DMS 273 (cell line): Measurements from ENCODE around the gene PRPSAP1.

Source experiments
- DNase-seq: peaks from one replicate; lab custom pipeline; 2025; ENCODE audit not compliant: unreplicated experiment; lab: John Stamatoyannopoulos, UW

PRPSAP1 gene

GRCh38 chr17:76383546-76384221 lies 30.0 kb upstream of the PRPSAP1 start:
- DNase-seq, result peak; percentile 74

DNA sequence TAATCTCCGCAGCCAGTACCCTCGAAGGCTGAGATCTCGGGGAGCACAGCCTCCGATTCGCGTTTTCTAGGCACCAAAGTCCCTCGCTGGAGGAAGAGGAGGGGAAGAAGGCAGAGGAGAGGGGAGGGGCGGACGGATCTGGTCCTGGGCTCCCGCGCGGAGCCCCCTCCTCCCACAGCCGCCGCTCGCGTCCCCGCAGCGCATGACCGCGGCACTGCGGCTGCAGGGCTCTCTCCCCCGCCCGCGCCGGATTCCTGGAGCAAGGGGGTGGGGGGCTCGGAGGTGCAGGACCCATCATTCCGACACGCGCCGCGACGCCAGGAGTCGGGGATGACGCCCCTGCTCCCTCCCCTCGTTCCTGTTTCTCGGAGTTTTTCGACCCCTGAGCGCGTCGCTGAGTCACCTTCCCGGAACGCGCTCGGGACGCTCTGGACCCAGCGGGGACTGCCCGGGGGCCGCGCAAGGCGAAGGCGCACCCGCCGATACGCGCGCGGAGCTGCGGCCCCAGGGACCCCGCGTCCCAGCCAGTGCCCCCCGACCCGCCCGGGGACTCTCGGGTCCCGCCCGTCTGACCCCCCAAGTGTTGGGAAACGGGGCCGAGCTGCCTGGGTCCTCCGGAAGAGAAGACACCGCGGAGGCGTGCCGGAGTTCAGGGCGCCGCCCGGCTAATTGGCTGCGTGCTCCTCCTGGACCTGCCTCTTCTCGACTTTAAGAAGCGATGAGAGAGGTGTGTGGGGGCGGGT lies 29.3 kb upstream of the PRPSAP1 start:
- DNase-seq, result peak; percentile 76

GRCh38 chr17:76382351-76382802 lies 28.7 kb upstream of the PRPSAP1 start:
- no peak for DNase-seq

DNA sequence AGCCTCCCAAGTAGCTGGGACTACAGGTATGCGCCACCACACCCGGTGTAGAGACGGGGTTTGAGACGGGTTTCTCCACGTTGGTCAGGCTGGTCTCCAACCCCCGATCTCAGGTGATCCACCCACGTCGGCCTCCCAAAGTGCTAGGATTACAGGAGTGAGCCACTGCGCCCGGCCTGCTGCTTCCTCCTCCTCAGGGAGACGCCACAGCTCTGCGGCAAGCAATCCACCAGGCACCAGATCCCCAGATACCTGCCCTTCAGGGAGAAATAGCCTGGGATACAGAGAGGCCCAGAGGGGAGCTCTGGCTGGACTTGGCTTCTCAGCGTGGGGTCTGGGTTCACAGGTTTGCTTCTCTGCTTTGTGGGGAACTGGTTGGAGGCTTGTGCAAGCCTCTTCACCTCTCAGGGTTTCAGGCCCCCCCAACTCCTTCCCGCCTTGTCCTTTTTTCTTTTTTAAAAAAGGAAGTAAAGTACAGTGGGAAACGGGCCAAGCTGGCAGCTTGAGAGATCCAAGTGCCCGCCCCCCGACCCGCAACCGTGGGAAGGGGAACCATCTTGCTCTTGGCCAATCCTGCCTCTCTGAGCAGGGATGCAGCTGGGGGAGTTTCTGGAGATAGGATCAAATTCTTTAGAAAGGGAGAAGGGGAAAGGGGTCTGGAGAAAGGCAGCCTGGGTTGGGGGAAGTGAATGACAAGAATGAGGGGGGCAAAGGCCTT lies 28.1 kb upstream of the PRPSAP1 start:
- DNase-seq, result peak; percentile 52

DNA sequence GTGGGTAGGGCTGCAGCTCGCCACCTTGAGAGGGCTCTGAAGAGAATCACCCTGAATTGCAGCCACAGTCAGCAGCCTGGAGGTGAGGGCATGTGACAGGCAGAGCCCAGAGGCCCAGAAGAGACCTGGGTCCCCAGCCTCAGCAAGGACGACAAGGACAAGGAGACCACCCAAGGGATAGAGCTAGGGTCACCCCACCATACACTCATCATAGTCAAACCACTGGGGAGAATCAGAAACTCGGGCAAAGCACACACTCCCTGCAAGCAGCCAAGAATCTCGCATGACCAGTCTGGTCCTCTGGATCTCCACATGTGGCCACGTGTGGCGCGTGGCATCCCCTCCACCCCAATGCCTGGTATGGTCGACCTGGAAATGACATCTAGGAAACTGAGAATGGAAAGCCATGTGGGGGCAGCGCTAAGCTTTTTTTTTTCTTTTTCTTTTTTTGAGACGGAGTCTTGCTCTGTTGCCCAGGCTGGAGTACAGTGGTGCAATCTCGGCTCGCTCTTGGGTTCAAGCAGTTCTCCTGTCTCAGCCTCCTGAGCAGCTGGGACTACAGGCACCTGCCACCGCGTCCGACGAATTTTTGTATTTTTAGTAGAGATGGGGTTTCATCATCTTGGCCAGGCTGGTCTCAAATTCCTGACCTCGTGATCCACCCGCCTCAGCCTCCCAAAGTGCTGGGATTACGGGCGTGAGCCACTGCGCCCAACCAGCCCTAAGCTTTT lies 26.1 kb upstream of the PRPSAP1 start:
- DNase-seq, result no peak

DNA sequence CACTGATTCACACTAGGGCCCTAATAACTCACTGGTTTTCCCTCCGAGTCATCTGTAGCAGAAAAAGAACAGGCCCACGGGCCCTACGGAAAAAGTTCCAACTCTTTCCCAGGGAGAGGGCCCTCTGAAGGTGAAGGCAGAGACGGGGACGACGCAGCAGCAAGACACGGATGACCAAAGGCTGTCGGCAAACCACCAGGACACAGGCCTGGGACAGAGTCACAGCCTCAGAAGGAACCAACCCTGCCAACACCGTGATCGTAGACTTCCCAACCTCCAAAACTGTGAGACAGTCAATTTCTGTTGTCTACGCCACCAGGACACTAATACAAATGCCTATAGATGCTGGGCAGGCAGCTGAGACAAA lies 25.5 kb upstream of the PRPSAP1 start:
- DNase-seq, result no peak

DNA sequence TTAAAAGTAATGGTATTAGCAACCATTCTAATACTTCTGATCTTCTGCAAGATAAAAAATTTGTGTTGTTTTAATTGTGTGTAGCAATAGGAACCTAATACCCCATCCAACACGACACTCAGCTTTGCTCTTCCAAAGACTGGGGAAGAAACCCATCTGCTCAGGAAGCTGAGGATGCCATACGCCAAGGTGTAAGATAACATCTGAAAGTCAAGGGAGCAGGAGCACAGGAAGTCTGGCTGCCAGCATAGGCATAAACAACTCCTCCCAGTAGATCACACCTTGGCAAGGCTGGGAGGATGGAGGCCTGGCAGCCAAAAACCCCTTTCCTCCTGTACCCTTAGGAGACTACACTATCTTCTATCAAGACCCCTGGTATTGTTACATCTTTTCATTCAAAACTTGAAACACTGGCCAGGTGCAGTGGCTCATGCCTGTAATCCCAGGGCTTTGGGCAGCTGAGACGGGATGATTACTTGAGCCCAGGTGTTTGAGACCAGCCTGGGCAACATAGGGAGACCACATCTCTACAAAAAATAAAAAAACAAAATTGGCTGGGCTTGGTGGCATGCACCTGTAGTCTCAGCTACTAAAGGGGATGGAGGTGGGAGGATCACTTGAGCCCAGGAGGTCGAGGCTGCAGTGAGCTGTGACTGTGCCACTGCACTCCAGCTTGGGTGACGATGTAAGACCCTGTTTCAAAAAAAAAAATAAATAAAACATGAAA lies 25.0 kb upstream of the PRPSAP1 start:
- peak; percentile 86 for DNase-seq

- no peak for DNase-seq
Observed at GRCh38 chr17:76376318-76377133, 22.8 kb upstream of the PRPSAP1 start.

DNA sequence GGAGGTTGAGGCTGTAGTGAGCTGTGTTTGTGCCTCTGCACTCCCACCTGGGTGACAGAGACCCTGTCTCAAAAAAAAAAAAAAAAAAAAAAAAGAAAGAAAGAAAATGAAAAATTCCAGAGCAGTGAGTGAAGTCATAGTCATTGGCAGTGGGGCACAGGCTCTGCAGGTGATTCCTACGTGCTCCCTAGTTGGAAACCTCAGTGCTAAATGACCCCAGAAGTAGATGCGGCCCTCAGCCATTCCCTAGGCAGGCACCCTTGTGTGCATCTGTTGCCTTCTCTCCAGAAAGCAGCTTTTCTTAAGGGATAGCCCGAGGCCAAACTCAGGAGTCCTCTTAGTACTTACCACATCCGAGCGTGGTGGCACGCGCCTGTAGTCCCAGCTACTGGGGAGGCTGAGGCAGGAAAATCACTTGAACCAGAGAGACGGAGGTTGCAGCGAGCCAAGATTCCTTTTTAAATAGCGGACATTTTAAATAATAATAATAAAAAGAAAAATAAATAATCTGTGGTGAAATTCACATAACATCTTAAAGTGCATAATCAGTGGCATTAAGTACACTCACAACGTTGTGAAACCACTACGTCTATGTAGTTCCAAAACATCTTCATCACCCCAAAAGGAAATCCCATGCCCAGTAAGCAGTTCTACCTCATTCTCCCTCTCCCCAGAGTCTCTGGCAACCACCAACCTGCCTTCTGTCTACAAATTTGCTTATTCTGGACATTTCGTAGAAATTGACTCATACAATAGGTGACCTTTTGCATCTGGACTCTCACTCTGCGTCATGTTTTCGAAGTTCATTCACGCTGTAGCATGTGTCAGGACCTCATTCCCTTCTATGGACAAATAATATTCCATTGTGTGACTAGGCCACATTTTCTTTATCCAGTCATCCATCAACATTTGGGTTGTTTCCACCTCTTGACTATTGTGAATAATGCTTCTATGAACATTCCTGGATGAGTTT lies 18.2 kb upstream of the PRPSAP1 start:
- DNase-seq, result no peak

DNA sequence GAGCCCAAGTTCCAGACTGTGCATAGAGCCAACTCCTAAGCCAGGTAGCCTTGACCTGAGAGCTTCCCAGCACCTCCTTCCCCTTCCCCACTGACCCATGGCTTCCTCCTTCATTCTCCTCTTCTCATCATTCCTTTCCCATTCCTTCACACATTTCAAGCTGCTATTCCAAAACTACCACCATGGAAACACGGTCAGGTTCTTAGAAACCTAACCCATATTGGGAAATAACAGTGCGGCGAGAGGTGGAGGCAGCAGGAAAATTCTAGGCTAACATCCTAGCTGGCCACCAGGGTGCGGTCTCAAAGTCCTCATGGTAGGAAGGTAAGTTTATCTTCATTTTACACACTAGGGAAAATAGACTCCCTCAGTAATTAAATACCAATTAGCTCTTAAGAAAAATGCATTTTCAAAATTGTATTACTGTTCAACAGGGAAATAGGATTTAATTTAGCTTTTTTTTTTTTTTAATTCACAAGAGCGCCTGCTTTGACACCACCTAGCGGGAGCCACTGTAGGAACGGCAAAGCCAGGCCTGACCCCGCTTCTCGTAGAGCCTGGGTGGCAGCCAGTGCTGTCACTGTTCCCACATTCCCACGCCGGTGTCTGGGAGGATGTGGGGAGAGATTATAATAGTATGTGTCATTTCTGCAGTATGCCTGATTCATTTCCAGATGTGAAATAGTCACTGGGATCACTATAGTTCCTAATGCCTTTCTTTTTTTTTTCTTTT lies 16.7 kb upstream of the PRPSAP1 start:
- DNase-seq, result peak; percentile 29

DNA sequence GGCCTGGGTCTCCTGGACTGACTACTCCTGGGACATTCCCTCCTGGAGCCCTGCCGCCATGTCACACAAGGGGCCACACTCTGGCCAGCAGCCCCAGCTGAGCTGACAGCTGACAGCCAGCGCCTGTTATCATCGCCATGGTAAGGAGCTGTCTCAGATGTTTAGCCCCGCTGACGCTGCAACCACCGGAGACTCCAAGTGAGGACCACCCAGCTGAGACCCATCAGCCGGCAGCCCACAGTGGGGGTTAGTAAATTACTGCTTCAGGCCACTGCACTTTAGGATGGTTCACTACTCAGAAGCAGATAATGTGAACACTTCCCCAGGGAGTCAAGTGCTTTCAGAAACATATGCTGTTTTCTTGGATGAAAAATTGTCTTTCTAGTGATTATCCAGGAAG lies 16.1 kb upstream of the PRPSAP1 start:
- DNase-seq, result no peak

DNA sequence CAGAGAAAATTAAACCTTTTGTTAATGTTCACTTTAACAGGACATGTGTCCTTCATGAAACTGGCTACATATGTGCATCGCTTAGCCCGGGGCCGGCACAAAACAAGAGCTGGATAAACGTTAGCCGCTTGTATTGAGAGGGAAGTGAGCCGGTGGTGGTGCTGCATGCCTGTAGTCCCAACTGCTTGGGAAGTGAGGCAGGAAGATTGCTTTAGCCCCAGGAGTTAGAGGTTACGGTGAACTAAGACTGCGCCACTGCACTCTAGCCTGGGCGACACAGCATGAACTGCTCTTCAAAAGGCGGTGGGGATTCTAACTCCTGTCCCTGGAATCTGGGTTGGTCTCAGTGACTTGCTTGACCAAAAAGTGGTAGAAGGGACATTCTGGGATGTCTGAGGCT lies 15.7 kb upstream of the PRPSAP1 start:
- no peak for DNase-seq

- no peak for DNase-seq
Observed at GRCh38 chr17:76368545-76368944, 14.8 kb upstream of the PRPSAP1 start.

DNA sequence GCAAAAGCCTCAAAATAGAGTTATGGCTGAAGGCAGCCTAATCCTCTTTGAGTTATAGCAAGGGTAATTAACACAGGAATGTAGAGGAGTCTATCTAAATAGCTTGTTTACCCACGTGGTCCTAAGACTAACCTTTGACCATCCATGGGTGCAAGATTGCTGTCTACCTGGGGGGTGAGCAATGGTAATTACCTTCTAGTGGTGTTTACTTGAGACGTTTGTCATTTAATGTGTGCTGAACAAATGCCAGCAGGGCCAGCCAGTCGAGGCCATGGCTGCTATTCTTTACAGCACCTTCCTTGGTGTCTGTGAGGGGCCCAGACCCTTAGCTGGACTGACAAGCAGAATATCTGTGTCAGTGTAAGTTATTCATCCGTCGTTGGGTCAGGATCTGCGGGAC lies 13.9 kb upstream of the PRPSAP1 start:
- no peak for DNase-seq

- DNase-seq, result no peak
Observed at GRCh38 chr17:76366247-76366646, 12.5 kb upstream of the PRPSAP1 start.

DNA sequence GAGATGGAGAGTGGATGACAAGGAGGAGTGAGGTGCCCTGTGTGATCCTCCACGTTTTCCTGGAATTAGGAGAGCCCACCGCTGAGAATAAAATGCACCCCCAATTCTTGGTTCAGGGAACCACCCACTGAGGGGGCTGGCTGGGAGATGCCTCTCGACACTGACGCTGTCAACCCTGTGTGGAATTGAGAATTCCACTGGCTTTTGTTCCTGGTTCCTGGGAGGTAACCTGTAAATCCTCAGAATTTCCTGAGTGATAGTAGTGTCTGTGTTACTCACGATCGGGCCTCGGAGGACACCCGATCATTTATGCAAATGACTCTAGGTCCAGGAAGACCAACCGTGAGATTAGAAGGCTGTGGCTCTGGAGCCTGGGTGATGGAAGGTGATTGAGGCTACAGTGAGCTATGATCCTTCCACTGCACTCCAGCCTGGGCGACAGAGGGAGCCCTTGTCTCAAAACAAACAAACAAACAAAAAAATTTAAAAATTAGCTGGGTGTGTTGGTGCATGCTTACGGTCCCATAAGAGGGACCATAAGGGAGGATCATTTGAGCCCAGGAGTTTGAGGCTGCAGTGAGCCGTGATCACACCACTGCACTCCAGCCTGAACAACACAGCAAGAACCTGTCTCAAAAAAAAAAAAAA lies 11.7 kb upstream of the PRPSAP1 start:
- DNase-seq, result no peak

- DNase-seq, result no peak
Observed at GRCh38 chr17:76363107-76363842, 9.6 kb upstream of the PRPSAP1 start.
